Activated T-helper 1 cell treated with Interleukin-2 at 50 U/mL for 16 hours (primary cell): Measurements from ENCODE around the gene SH3BP4.

ENCODE experiments used
- DNase-seq: peaks from one replicate; pipeline ENCODE4 v3.0.0-alpha.2; 2020; ENCODE audit warnings: low read depth

Gene SH3BP4

DNA sequence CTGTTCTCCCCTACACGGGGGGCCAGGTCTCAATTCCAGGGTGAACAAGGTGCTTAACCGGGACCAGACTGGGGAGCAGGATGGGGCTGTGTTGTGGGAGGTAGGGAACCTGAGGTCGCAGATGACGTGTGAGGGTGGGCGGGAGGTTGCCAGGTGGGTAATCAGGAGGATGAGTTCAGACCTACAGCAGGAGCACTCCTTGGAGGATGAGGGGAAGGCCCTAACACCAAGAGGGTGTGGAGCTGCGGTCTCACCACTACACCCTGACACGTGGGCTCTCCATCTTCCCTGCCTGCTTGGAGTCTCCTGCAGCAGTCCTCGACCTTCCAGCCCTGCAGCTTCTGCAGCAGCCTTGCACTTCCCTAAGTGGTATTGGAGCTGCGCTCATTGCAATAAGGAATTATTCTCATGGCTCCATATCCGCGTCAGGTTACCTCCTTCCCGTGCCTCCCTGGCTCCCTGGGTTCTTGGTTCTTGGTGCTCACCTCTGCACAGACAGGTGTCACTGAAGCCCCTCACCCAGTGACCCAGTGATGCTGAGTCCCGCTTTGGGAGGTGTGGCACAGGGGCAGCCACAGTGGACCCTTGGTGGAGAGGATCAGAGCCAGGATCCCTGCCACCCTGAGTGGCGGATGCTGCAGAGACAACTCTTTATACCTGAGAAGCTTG is 15.5 kb downstream of the SH3BP4 start:
- no peak for DNase-seq

GRCh38 chr2:234967870-234968208 is 16.0 kb downstream of the SH3BP4 start:
- no peak for DNase-seq

- DNase-seq: no peak
These were observed 17.0 kb downstream of the SH3BP4 start for GRCh38 chr2:234968631-234969305.

GRCh38 chr2:234969306-234970098 is 17.7 kb downstream of the SH3BP4 start:
- DNase-seq: no peak

- DNase-seq: no peak
These were observed 18.3 kb downstream of the SH3BP4 start for GRCh38 chr2:234970099-234970440.

- DNase-seq: no peak
These were observed 18.7 kb downstream of the SH3BP4 start for GRCh38 chr2:234970477-234970882.

DNA sequence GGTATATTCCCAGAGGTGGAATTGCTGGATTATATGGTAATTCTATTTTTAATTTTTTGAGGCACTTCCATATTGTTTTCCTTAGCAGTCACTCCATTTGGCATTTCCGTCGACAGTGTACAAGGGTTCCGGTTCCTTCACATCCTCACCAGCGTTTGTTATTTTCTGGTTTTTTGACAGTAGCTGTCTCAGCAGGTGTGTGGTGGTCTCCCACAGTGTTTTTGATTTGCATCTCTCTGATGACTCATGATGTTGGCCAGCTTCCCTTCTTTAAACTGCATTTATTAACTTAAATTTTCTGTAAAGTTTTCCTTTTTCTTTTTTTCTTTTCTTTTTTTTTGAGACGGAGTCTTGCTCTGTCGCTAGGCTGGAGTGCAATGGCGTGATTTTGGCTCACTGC is 19.7 kb downstream of the SH3BP4 start:
- DNase-seq: no peak

GRCh38 chr2:234973008-234973407 is 21.2 kb downstream of the SH3BP4 start:
- no peak for DNase-seq

DNA sequence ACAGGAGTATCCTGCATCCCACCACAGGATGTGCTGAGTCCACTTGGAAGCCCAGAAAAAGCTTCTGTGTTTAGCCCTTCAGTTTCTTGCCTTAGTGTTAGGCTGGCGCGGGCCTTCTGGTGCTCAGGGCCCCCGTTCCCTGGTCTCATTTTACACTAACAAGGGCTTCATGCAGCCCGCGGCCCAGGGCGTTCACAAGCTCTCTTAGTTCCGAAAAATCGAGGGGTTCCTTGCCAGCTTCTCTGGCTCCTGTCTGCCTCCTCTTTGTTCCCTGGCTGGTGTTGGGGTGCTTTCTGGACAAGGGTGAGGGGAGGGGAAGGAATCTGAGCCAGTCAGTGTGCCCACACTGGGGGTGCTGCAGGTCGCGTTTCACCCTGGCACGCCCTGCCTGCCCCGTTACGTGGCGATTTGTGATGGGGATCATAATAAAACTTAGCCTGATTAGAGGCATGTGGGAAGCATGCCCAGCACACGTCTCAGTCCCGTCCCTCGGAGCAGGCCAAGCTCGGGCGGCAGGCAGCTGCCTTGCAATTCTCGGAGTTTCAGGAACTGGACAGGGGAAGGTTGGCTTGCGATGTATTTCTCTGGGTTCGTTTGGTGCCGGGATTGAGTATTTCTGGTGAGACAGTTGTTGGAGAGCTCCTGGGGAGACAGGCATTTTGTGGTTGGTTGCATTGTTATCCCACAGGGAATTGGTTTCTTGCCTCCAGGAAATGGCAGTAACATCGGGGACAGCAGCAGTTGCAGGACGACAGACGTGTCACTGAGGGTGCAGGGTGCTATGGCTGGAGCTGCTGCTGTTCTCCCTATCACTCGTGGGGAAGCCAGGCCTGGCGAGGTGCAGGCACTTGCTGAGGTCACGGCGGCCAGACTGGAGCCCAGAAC is 22.9 kb downstream of the SH3BP4 start:
- DNase-seq: no peak

DNA sequence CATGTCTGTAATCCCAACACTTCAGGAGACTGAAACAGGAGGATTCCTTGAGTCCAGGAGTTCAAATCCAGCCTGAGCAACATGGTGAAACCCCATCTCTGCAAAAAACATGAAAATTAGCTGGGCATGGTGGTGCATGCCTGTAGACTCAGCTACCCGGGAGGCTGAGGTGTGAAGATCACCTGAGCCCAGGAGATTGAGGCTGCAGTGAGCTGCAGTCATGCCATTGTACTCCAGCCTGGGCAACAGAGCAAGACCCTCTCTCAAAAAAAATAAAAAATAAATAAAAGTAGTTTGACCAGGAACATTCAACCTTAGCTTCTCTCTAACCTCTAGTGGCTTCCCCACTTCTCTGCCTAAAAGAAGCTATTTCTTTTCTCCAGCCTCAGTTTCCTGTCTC is 23.8 kb downstream of the SH3BP4 start:
- DNase-seq: no peak

DNA sequence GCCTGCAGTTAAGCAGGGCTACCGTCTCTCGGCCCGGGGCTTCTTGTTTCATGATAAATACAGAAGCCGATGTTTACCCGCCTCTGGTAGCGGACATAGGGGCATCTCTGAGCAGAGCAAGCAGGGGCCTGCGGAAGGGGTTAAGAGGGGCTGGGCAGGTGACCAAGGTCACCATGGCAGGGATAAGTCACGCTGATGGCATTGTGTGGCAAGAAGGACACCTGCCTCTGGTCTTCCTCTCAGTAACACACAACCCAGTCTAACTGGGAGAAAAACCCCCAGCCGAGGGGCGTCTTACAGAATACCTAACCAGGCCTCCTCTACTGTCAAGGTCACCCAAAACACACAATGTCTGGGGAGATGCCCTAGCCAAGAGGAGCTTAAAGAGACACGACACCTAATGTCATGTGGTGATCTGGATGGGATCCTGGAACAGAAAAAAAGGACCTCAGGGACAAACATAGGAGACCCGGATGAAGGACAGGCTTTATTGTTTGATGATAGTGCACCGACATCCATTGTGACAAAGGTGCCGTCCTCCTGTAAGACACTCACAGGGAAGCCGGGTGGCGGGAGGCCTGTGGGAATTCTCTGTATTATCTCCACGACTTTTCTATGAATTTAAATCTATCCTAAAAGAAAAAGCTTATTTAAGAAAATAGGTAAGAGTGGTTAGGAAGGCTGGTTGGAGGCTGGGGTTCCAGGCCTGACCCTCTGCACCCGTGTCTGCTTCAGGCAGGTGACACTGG is 24.8 kb downstream of the SH3BP4 start:
- DNase-seq: no peak

- no peak for DNase-seq
These were observed 25.4 kb downstream of the SH3BP4 start for GRCh38 chr2:234977228-234977679.

GRCh38 chr2:234978466-234979203 is 26.8 kb downstream of the SH3BP4 start:
- DNase-seq: no peak

- DNase-seq: no peak
These were observed 27.7 kb downstream of the SH3BP4 start for GRCh38 chr2:234979204-234980167.

- DNase-seq: no peak
These were observed 28.8 kb downstream of the SH3BP4 start for GRCh38 chr2:234980451-234981187.

DNA sequence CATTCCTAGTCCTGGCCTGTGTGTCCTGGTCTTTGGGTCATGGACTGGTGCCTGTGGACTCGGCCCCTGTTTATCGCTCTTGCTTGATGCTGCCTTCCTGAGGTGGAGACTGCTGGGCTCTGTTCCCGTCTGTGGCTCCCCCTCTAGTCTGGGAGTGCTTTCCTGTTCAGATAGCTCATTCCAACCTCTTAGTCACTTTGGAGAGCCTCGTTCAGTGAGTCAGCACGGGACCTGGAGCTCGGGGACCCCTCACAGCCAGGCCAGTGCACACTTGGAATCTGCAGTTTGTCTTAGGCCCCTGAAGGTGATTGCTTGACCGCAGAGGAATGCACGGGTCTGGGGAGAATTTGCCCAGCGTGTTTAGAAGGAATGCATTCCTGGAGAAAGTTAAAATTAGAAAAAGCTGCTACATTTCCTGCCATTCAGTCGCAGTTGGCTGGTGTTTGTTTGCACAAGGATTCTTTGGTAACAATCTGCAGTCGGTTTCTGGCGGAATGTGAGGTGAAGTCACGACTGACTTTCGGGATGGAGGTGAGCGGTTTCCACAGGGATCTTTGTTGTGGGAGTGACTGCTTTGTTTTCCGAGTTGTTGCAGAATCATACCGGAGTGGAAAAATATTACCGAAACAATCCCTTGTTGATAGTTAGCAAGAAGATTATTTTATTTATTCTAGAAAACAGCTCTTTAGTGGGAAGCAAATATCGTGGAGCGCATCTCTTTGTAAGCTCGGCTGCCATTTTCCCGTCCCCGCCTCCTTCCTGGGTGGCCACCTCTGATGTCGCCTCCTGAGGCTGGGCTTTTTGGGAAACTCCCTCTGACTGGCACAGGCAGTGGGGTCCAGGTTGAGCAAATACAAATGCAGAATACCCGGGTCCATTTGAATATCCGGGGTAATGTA is 29.6 kb downstream of the SH3BP4 start:
- DNase-seq: no peak

GRCh38 chr2:234982096-234982834 is 30.4 kb downstream of the SH3BP4 start:
- DNase-seq: no peak
